HepG2 (cell line): Measurements from ENCODE around the gene PLPP7. TPM values are rescaled to one million over a fixed set of nuclear protein-coding genes. Genes with fewer than 3 reads are reported as not detected.

ENCODE experiments used
- AKAP8 ChIP-seq: sonication (generic); formaldehyde crosslinking; IDR thresholded peaks from 2 replicates; pipeline ENCODE4 v1.5.1; 2020; ENCODE audit warnings: mild to moderate bottlenecking, missing genetic modification reagents
- CENPX ChIP-seq: sonication (generic); formaldehyde crosslinking; IDR thresholded peaks from 2 replicates; pipeline ENCODE4 v1.9.0; 2021; ENCODE audit warnings: mild to moderate bottlenecking, missing genetic modification reagents, moderate library complexity
- HOXA3 ChIP-seq: sonication (generic); formaldehyde crosslinking; IDR thresholded peaks from 2 replicates; pipeline ENCODE4 v1.5.0; 2020; ENCODE audit warnings: missing genetic modification reagents
- LBX2 ChIP-seq: sonication (generic); formaldehyde crosslinking; IDR thresholded peaks from 2 replicates; pipeline ENCODE4 v1.5.0; 2020; ENCODE audit warnings: missing genetic modification reagents, mild to moderate bottlenecking, borderline replicate concordance
- MYC ChIP-seq: sonication (generic); formaldehyde crosslinking; IDR thresholded peaks from 2 replicates; pipeline ENCODE4 v1.9.0; 2021; ENCODE audit warnings: missing genetic modification reagents, borderline replicate concordance
- NPAS2 ChIP-seq: sonication (generic); formaldehyde crosslinking; IDR thresholded peaks from 2 replicates; pipeline ENCODE4 v1.8.0; 2022; ENCODE audit warnings: mild to moderate bottlenecking, missing genetic modification reagents, borderline replicate concordance
- SMAD1 ChIP-seq: sonication (generic); formaldehyde crosslinking; IDR thresholded peaks from 2 replicates; pipeline ENCODE4 v1.4.0; 2020; ENCODE audit warnings: missing genetic modification reagents, low read depth, mild to moderate bottlenecking, borderline replicate concordance
- SMARCC2 ChIP-seq: fragments of 450-650 bp; IDR thresholded peaks from 2 replicates; pipeline ENCODE4 v1.6.1; 2017; ENCODE audit warnings: antibody characterized with exemption, mild to moderate bottlenecking
- TOE1 ChIP-seq: sonication (generic); formaldehyde crosslinking; IDR thresholded peaks from 2 replicates; pipeline ENCODE4 v1.4.0; 2020; ENCODE audit warnings: mild to moderate bottlenecking, missing genetic modification reagents
- YY1 ChIP-seq: IDR thresholded peaks from 2 replicates; pipeline ENCODE4 v1.6.1; 2011; ENCODE audit warnings: low read length, low read depth, moderate library complexity, mild to moderate bottlenecking; ENCODE audit not compliant: insufficient read depth, insufficient replicate concordance
- ZBTB26 ChIP-seq: IDR thresholded peaks from 2 replicates; pipeline ENCODE4 v1.6.1; 2016; ENCODE audit warnings: missing compliant biosample characterization, missing genetic modification reagents, borderline replicate concordance
- ZBTB40 ChIP-seq, 2 experiments: fragments of 450-650 bp in 1 of 2; sonication (generic) in 1 of 2; formaldehyde crosslinking in 1 of 2; IDR thresholded peaks; 2 replicates each; pipeline versions ENCODE4 v1.6.1 to v1.8.0; 2016 to 2022; ENCODE audit warnings: antibody characterized with exemption in 1 of 2, mild to moderate bottlenecking in 1 of 2, missing genetic modification reagents in 1 of 2
- ZFP41 ChIP-seq: sonication (generic); formaldehyde crosslinking; IDR thresholded peaks from 2 replicates; pipeline ENCODE4 v1.4.0; 2020; ENCODE audit warnings: mild to moderate bottlenecking, missing genetic modification reagents, borderline replicate concordance
- ZNF30 ChIP-seq: sonication (generic); formaldehyde crosslinking; IDR thresholded peaks from 2 replicates; pipeline ENCODE4 v1.5.0; 2020; ENCODE audit warnings: mild to moderate bottlenecking, missing genetic modification reagents
- ZNF331 ChIP-seq: sonication (generic); formaldehyde crosslinking; IDR thresholded peaks from 2 replicates; pipeline ENCODE4 v1.4.0; 2020; ENCODE audit warnings: missing genetic modification reagents
- ZNF572 ChIP-seq: sonication (generic); formaldehyde crosslinking; IDR thresholded peaks from 2 replicates; pipeline ENCODE4 v1.5.1; 2020; ENCODE audit warnings: mild to moderate bottlenecking, missing genetic modification reagents
- ZNF607 ChIP-seq: sonication (generic); formaldehyde crosslinking; IDR thresholded peaks from 2 replicates; pipeline ENCODE4 v1.5.1; 2020; ENCODE audit warnings: missing genetic modification reagents, mild to moderate bottlenecking, borderline replicate concordance
- ZNF747 ChIP-seq: sonication (generic); formaldehyde crosslinking; IDR thresholded peaks from 2 replicates; pipeline ENCODE4 v1.8.1; 2023; ENCODE audit warnings: missing genetic modification reagents, mild to moderate bottlenecking, borderline replicate concordance
- polyA plus RNA-seq, 8 experiments: library from polyadenylated mRNA; depleted of rRNA in 3 of 8; stranded (reverse) in 7 of 8; unstranded in 1 of 8; fragments of >200 nt; fragmentation: Illumina TruSeq in 4 of 8; extraction: Trizol in 4 of 8; gene quantifications; 2 replicates each; pipeline versions ENCODE4 v1.2.1 to v1.2.3, GENCODE V29; 2011 to 2016; ENCODE audit warnings: low read depth in 4 of 8, missing spikeins in 1 of 8, mixed read lengths in 1 of 8; ENCODE audit not compliant: insufficient read depth in 1 of 8
- total RNA-seq, 5 experiments: library from RNA; depleted of rRNA; stranded (reverse); fragments of >200 nt; fragmentation: Illumina TruSeq; extraction: Trizol; gene quantifications; 2 replicates each; pipeline ENCODE4 v1.2.3, GENCODE V29; 2016; ENCODE audit warnings: low read depth in 1 of 5

PLPP7 gene
- total and polyA plus RNA-seq, 2 of the 13 experiments (the other 11 are each of a cell fraction or from before 2014, with no cell fraction given) = 0.33 to 1.2 TPM

DNA sequence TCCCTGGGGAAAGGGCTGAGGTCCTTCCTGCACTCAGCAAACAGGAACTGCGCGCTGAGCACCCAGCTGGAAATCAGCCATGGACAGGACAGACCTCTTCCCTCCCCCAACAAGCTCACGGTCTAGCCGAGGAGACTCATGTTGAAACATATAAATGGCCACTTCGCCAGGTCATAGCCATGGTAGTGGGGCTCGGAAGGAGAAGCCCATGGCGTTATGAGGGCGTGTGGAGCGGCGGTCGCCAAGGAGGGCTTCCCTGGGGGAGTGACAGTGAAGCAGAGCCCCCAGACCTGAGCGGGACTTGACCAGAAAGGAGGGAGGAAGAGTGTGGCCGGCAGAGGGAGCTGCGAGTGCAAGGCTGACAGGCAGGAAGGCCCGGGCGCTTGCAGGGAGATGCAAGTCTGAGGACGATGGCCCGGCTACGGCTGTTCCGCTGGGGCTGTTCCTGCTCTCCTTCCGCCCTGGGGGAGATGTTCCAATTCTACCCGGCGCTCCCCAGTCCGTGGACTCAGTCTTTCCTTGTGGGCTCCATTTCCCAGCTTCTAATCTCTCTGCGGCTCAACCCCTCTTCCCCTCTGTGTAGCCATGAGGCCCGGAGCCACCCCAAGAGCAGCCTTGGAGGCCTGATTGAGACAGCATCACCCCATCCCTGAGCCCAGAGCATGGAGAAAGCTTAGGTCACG is 60.5 kb downstream of the PLPP7 start (continued):
- TF ChIP-seq ZBTB40 (IDR thresholded peaks at IDR 0.05) = no peak
- peak; percentile 80 for TF ChIP-seq ZBTB40 (CRISPR knock-in tag; IDR thresholded peaks at IDR 0.05)
- no peak for TF ChIP-seq NPAS2 (CRISPR knock-in tag)
- TF ChIP-seq ZNF572 (CRISPR knock-in tag) = 0 out of 2 replicates have a peak, but pooled peaks have one; percentile 46
- no peak for TF ChIP-seq CENPX (CRISPR knock-in tag)
- peak; percentile 85 for TF ChIP-seq ZNF607 (CRISPR knock-in tag)
- TF ChIP-seq AKAP8 = no peak
- TF ChIP-seq LBX2 (CRISPR knock-in tag) = no peak
- peak; percentile 35; the same call in 1 of the 2 replicates for TF ChIP-seq ZNF331
- 0 out of 2 replicates have a peak, but pooled peaks have one; percentile 29 for TF ChIP-seq ZBTB26
- TF ChIP-seq HOXA3 (CRISPR knock-in tag) = 0 out of 2 replicates have a peak, but pooled peaks have one; percentile 12
- 0 out of 2 replicates have a peak, but pooled peaks have one; percentile 20 for TF ChIP-seq ZFP41 (CRISPR knock-in tag)
- peak; percentile 49; the same call in 1 of the 2 replicates for TF ChIP-seq ZNF747 (CRISPR knock-in tag)
- peak; percentile 23 for TF ChIP-seq YY1
- no peak for TF ChIP-seq ZNF30 (CRISPR knock-in tag)
- TF ChIP-seq SMARCC2 = no peak
- no peak for TF ChIP-seq TOE1 (CRISPR knock-in tag)
- TF ChIP-seq MYC (CRISPR knock-in tag) = peak; percentile 32; the same call in 1 of the 2 replicates
- TF ChIP-seq SMAD1 = peak; percentile 90; the same call in 1 of the 2 replicates
